Parathyroid adenoma (tissue), 2 donors: ENCODE results near the gene HLA-DQB1.
"Not testable (repeated sequence)": the region's sequence is repeated elsewhere in the genome, so short reads cannot be mapped to it uniquely, and the experiment has no call there.

ENCODE experiments used
- H2AFZ ChIP-seq: fragments of 300-600 bp; sonication (generic); one replicate; pipeline ENCODE4 v1.7.0; 2017; ENCODE audit warnings: antibody characterized with exemption, mild to moderate bottlenecking
- H3K27ac ChIP-seq: fragments of 300-600 bp; sonication (generic); one replicate; pipeline ENCODE4 v1.7.0; 2017
- H3K27me3 ChIP-seq: fragments of 300-600 bp; sonication (generic); one replicate; pipeline ENCODE4 v1.7.0; 2017; ENCODE audit warnings: low read length; ENCODE audit not compliant: control insufficient read depth, insufficient read depth
- H3K36me3 ChIP-seq: fragments of 300-600 bp; sonication (generic); one replicate; pipeline ENCODE4 v1.7.0; 2017; ENCODE audit warnings: low read length; ENCODE audit not compliant: control insufficient read depth, insufficient read depth
- H3K4me1 ChIP-seq: fragments of 300-600 bp; sonication (generic); one replicate; pipeline ENCODE4 v1.7.0; 2017; ENCODE audit warnings: control low read depth
- H3K4me2 ChIP-seq: fragments of 300-600 bp; sonication (generic); one replicate; pipeline ENCODE4 v1.7.0; 2017; ENCODE audit warnings: low read length
- H3K4me3 ChIP-seq: fragments of 300-600 bp; sonication (generic); one replicate; pipeline ENCODE4 v1.7.0; 2017; ENCODE audit warnings: low read depth, low read length
- H3K79me2 ChIP-seq: fragments of 300-600 bp; sonication (generic); one replicate; pipeline ENCODE4 v1.7.0; 2017; ENCODE audit warnings: control low read depth
- H3K9ac ChIP-seq: fragments of 300-600 bp; sonication (generic); one replicate; pipeline ENCODE4 v1.7.0; 2017; ENCODE audit warnings: mild to moderate bottlenecking
- H3K9me3 ChIP-seq: fragments of 300-600 bp; sonication (generic); one replicate; pipeline ENCODE4 v1.7.0; 2017; ENCODE audit warnings: low read length; ENCODE audit not compliant: control insufficient read depth
- TF ChIP-seq, protein P1 (sequence below): fragments of 300-600 bp; sonication (generic); IDR thresholded peaks from one replicate; pipeline ENCODE4 v1.7.0; 2017; ENCODE audit warnings: antibody characterized with exemption, mild to moderate bottlenecking
- donor health status: primary hyperparathyroidism.

Gene HLA-DQB1

GRCh38 chr6:32658268-32658897 is 8.1 kb downstream of the HLA-DQB1 start:
- H3K4me2 ChIP-seq, result no peak overlapping the region
- no peak overlapping the region for H3K27ac ChIP-seq
- no peak overlapping the region for H2AFZ ChIP-seq
- H3K9me3 ChIP-seq, result no peaks in the 10 kb centered on the region
- no peak overlapping the region for H3K4me3 ChIP-seq
- H3K79me2 ChIP-seq, result no peaks in the 10 kb centered on the region
- no peak overlapping the region for H3K9ac ChIP-seq
- TF ChIP-seq, protein P1, sequence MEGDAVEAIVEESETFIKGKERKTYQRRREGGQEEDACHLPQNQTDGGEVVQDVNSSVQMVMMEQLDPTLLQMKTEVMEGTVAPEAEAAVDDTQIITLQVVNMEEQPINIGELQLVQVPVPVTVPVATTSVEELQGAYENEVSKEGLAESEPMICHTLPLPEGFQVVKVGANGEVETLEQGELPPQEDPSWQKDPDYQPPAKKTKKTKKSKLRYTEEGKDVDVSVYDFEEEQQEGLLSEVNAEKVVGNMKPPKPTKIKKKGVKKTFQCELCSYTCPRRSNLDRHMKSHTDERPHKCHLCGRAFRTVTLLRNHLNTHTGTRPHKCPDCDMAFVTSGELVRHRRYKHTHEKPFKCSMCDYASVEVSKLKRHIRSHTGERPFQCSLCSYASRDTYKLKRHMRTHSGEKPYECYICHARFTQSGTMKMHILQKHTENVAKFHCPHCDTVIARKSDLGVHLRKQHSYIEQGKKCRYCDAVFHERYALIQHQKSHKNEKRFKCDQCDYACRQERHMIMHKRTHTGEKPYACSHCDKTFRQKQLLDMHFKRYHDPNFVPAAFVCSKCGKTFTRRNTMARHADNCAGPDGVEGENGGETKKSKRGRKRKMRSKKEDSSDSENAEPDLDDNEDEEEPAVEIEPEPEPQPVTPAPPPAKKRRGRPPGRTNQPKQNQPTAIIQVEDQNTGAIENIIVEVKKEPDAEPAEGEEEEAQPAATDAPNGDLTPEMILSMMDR, result no peak
- H3K36me3 ChIP-seq, result no peaks in the 10 kb centered on the region
- no peaks in the 10 kb centered on the region for H3K4me1 ChIP-seq
- H3K27me3 ChIP-seq, result no peaks in the 10 kb centered on the region

DNA sequence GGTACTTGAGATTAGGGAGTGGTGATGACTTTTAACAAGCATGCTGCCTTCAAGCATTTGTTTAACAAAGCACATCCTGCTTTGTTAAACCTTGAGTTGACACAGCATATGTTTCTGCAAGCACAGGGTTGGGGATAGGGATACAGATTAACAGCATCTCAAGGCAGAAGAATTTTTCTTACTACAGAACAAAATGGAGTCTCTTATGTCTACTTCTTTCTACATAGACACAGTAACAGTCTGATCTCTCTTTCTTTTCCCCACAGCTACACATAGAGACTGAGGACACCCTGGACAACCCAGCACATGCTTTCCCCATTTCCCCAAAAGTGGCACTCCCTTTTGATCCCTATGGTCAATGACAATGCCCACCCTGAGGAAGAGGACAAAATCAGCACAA is 8.6 kb downstream of the HLA-DQB1 start:
- not testable (repeated sequence) for H3K27me3 ChIP-seq, H3K36me3 ChIP-seq, H2AFZ ChIP-seq, H3K4me2 ChIP-seq, H3K9ac ChIP-seq, H3K4me1 ChIP-seq, H3K79me2 ChIP-seq, H3K4me3 ChIP-seq, H3K9me3 ChIP-seq, H3K27ac ChIP-seq

DNA sequence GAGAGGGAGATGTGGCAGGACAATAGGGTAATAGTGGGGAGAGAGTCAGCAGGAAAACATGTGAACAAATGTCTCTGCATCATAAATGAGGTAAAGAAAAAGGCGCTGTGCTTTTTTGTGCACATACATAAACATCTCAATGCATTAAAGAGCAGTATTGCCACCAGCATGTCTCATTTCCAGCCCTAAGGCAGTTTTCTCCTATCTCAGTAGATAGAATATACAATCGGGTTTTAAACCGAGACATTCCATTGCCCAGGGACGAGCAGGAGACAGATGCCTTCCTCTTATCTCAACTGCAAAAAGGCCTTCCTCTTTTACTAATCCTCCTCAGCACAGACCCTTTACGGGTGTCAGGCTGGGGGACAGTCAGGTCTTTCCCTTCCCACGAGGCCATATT is 9.1 kb downstream of the HLA-DQB1 start:
- H3K9me3 ChIP-seq, H3K4me1 ChIP-seq, H3K4me3 ChIP-seq, H3K36me3 ChIP-seq, H3K9ac ChIP-seq, H3K27me3 ChIP-seq, H3K79me2 ChIP-seq, H2AFZ ChIP-seq, H3K27ac ChIP-seq, H3K4me2 ChIP-seq: not testable (repeated sequence)

GRCh38 chr6:32655203-32655710 is 11.2 kb downstream of the HLA-DQB1 start:
- Histone ChIP-seq H2AFZ (no peak overlapping the region), H3K4me3 (no peak overlapping the region), H3K4me1 (no peaks in the 10 kb centered on the region), H3K79me2 (no peaks in the 10 kb centered on the region), H3K27me3 (no peaks in the 10 kb centered on the region), H3K36me3 (no peaks in the 10 kb centered on the region), H3K27ac (no peak overlapping the region), H3K9ac (no peak overlapping the region), H3K9me3 (no peaks in the 10 kb centered on the region), H3K4me2 (no peak overlapping the region)
- TF ChIP-seq, protein P1, result no peak

DNA sequence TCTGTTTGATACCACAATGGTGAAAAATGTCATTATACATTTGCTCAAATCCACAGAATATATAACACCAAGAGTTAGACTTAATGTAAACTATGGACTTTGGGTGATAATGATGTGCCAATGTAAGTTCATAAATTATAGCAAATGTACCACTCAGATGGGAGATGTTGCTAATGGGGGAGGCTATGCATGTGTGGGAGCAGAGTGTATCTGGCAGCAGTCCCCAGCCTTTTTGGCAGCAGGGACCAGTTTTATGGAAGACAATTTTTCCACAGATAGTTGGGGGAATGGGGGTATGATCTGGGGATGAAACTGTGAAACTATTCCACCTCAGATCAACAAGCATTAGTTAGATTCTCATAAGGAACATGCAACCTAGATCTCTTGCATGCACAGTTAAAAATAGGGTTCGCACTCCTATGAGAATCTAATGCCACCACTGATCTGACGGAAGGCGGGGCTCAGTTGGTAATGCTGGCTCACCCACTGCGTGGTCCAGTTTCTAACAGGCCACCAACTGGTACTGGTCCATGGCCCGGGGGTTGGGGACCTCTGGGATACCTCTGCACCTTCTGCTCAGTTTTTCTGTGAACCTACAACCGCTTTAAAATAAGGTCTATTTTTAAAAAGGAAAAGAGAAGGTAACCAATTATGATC is 21.3 kb downstream of the HLA-DQB1 start:
- no peaks in the 10 kb centered on the region for H3K36me3 ChIP-seq

More for the DNA sequence above, 21.3 kb downstream of the HLA-DQB1 start:
- Histone ChIP-seq H3K4me1 (no peaks in the 10 kb centered on the region), H3K9me3 (no peaks in the 10 kb centered on the region), H3K27ac (no peak overlapping the region), H3K9ac (no peak overlapping the region), H3K4me3 (no peak overlapping the region), H3K27me3 (no peaks in the 10 kb centered on the region), H3K4me2 (no peak overlapping the region), H3K79me2 (no peaks in the 10 kb centered on the region), H2AFZ (no peak overlapping the region)
- TF ChIP-seq, protein P1, result no peak
